ENCODE data around the gene EXOC2.

Gene EXOC2

DNA sequence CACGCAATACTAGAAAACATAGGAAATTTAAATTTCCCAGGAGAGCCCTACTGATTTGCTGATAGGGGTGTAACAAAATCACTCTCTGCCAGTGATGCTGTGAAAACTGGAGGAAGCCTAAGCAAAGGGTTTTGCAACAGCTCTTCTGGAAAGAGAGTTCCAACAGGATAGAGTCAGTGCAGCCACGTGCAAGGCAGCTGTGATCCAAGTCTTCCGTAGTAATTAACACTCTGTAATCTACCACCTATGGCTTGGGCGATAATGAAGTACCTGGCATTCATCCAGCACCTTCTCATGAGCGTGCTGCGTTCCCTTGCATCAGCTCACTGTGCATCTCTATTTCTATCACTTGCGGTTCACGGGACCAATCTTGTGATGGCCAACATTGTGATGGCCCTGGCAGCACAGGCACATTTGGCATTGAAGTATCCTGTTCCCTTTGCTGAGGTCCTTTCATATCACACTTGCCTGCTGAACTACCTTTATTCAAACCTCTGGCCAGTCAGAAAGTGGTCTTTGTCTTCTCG is 253.2 kb downstream of the EXOC2 start:
- no peak for DNase-seq

DNA sequence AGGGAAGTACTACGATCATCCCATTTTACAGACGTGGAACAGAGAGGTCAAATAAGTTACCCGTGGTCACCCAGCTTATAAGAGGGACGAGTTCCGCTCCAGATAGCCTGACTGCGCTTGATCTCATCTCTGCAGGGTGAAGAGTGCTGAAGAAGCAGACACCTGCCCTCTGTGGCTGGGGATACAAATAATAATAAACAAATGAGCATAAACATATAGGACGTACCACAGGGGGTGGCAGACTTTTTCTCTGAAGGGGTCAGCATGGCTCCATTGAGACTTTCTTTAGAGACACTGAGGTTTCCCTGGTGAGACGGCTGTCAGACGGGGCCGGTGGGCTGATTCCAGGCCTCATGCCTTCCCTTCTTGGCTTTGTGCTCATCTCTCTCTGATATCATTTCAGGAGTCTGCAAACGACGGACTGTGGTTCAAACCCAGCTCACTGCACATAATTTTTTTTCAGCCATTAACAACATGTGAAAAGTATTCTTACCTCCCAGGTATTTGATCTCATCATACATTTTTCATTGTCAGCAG is 254.2 kb downstream of the EXOC2 start:
- DNase-seq = no peak

- DNase-seq = no peak
Observed at GRCh38 chr6:437037-437392, 255.9 kb downstream of the EXOC2 start.

DNA sequence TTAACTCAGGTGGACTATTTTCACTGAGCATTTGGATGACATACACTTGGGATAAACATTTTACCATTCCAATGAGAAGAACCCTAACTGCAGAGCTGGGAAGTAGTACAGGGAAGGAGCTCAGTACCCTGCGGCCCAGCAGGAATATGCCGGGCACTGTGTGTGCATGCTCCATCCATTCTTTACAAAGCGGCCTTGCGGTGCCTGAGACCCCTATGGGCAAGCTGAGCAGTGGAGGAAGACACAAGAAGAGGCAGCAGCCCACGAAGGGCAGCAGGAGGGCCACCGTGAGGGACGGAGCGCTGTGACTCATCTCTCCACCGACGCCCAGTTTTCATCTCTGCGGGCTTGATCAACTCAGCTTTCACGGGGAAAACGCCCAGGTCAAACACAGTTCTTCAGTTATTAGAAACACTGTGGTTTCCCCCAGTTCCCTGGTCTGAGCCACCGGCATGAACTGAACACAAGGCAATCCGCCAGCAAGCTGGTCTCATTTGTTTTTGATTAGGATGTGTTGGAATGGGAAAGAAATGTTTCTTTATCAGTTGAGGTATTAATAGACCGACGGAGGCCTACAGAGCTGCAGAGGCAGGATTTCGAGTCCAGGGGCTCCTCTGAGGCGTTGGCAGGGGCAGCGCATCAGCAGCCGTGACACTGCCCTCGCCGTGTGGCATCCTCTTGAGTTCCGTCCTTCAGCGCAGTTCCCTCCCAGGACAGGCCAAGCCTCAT is 256.5 kb downstream of the EXOC2 start:
- no peak for DNase-seq

GRCh38 chr6:435441-436307 is 257.3 kb downstream of the EXOC2 start:
- no peak for DNase-seq

Data from NCI-H1436 treated with DMSO at 0.1 percent for 48 hours (cell line).